Endothelial cell of umbilical vein (primary cell): ENCODE measurements around the gene TAPBPL. TPM values are rescaled to one million over a fixed set of nuclear protein-coding genes. Genes with fewer than 3 reads are reported as not detected.

Experiments
- BruUV-seq: library from RNA; stranded (reverse); fragments of 400-500 nt; replicated peaks from 2 replicates; lab custom pipeline; 2021; lab: Mats Ljungman, UMichigan
- CTCF ChIA-PET: fragments of 300-600, 350-600 bp; sonication (Branson Sonifier 250); formaldehyde crosslinking; loops from one replicate; lab custom pipeline; 2021; ENCODE audit warnings: antibody characterized with exemption, inconsistent platforms; lab: Charles Lee
- POLR2A ChIA-PET: fragments of 300-600, 350-600 bp; sonication (Branson Sonifier 250); formaldehyde crosslinking; loops from one replicate; lab custom pipeline; 2021; ENCODE audit warnings: antibody characterized with exemption, inconsistent platforms; lab: Charles Lee
- DNase-seq: peaks from one replicate; pipeline ENCODE4 v3.0.0-alpha.2; 2011; ENCODE audit warnings: low read depth, low spot score
- FAIRE-seq: peaks from 2 replicates; lab custom pipeline; 2011; peaks lifted over from hg19 to GRCh38; lab: Jason Lieb, UNC
- H2AFZ ChIP-seq: 2 replicates; pipeline ENCODE4 v1.6.0; 2012; ENCODE audit warnings: low read depth, low read length, control low read depth, inconsistent platforms
- H3K27ac ChIP-seq: 2 replicates; pipeline ENCODE4 v1.5.1; 2011; ENCODE audit warnings: low read depth, mild to moderate bottlenecking, control low read depth, low read length, moderate library complexity; ENCODE audit not compliant: insufficient read depth
- H3K27me3 ChIP-seq, 2 experiments: 2 replicates each; pipeline versions ENCODE4 v1.6.0 to v1.6.1; 2011; ENCODE audit warnings: low read length in 2 of 2, mixed read lengths in 1 of 2; ENCODE audit not compliant: control insufficient read depth in 2 of 2, insufficient read depth in 2 of 2
- H3K36me3 ChIP-seq, 2 experiments: 2 replicates in 1 of 2; 3 replicates in 1 of 2; pipeline ENCODE4 v1.5.1; 2011; ENCODE audit warnings: low read length in 2 of 2, mild to moderate bottlenecking in 1 of 2, moderate library complexity in 1 of 2; ENCODE audit not compliant: control insufficient read depth in 2 of 2, insufficient read depth in 2 of 2; ENCODE audit errors: extremely low read depth in 1 of 2
- H3K4me1 ChIP-seq: 3 replicates; pipeline ENCODE4 v1.5.1; 2011; ENCODE audit warnings: mild to moderate bottlenecking, low read length; ENCODE audit not compliant: control insufficient read depth, insufficient read depth; ENCODE audit errors: extremely low read depth
- H3K4me2 ChIP-seq: 2 replicates; pipeline ENCODE4 v1.6.1; 2011; ENCODE audit warnings: low read length, control low read depth, mixed read lengths; ENCODE audit not compliant: insufficient read depth
- H3K4me3 ChIP-seq, 3 experiments: fragments of 200-600 bp in 1 of 3; sonication (generic), shearing (Covaris generic) in 1 of 3; replicated peaks in 1 of 3; 2 replicates each; pipeline ENCODE4 v1.5.1; 2011 to 2016; ENCODE audit warnings: control low read depth in 3 of 3, low read length in 3 of 3, mild to moderate bottlenecking in 2 of 3, inconsistent platforms in 1 of 3, low read depth in 1 of 3, moderate library complexity in 1 of 3; ENCODE audit not compliant: insufficient read depth in 1 of 3
- H3K79me2 ChIP-seq: 2 replicates; pipeline ENCODE4 v1.6.0; 2012; ENCODE audit warnings: low read length, inconsistent platforms; ENCODE audit not compliant: control insufficient read depth, insufficient read depth
- H3K9ac ChIP-seq: replicated peaks from 2 replicates; pipeline ENCODE3; 2011; ENCODE audit warnings: low read length, control low read depth; ENCODE audit not compliant: insufficient read depth; ENCODE audit errors: extremely low read depth
- H3K9me1 ChIP-seq: replicated peaks from 3 replicates; pipeline ENCODE4 v1.6.0; 2011; ENCODE audit warnings: mild to moderate bottlenecking, low read length; ENCODE audit not compliant: control insufficient read depth, insufficient read depth; ENCODE audit errors: extremely low read depth
- H3K9me3 ChIP-seq: replicated peaks from 2 replicates; pipeline ENCODE4 v1.5.1; 2012; ENCODE audit warnings: low read length, inconsistent platforms; ENCODE audit not compliant: control insufficient read depth, insufficient read depth
- H4K20me1 ChIP-seq: replicated peaks from 2 replicates; pipeline ENCODE3; 2011; ENCODE audit warnings: mild to moderate bottlenecking, low read length; ENCODE audit not compliant: control insufficient read depth, insufficient read depth; ENCODE audit errors: extremely low read depth
- CTCF ChIP-seq, 2 donors: IDR thresholded peaks; 1 replicate in 1 of 2; 2 replicates in 1 of 2; pipeline ENCODE4 v1.5.1; 2011; ENCODE audit warnings: low read length in 2 of 2, mild to moderate bottlenecking in 2 of 2, moderate library complexity in 2 of 2, control low read depth in 1 of 2, inconsistent platforms in 1 of 2, low read depth in 1 of 2; ENCODE audit not compliant: insufficient read depth in 1 of 2; ENCODE audit errors: extremely low read depth in 1 of 2
- MAX ChIP-seq: IDR thresholded peaks from 2 replicates; pipeline ENCODE4 v1.6.1; 2011; ENCODE audit not compliant: insufficient read depth, insufficient read length
- POLR2A ChIP-seq: IDR thresholded peaks from 2 replicates; pipeline ENCODE4 v1.6.1; 2012; ENCODE audit warnings: low read depth, mild to moderate bottlenecking, control low read depth, low read length
- dilution Hi-C: fragments of 300-500 bp; cut with MboI; formaldehyde crosslinking; loops from one replicate; pipeline ENCODE4 v1.15.0; 2019; ENCODE audit warnings: low sequenced_read_pairs; ENCODE audit not compliant: extremely low pct_ligation_motif_present
- intact Hi-C: fragments of 100-400 bp; cut with micrococcal nuclease; formaldehyde crosslinking; loops from one replicate; pipeline ENCODE4 v1.10.0; 2022
- polyA plus RNA-seq, 4 experiments: library from polyadenylated mRNA; depleted of rRNA in 3 of 4; stranded (reverse) in 3 of 4; unstranded in 1 of 4; fragments of >200 nt; gene quantifications; 2 replicates each; pipeline versions ENCODE4 v1.2.1 to v1.2.3, GENCODE V29; 2011 to 2012; ENCODE audit warnings: missing spikeins in 1 of 4
- total RNA-seq: library from RNA; stranded (reverse); gene quantifications from 2 replicates; pipeline ENCODE4 v1.2.3, GENCODE V29; 2021

The TAPBPL gene
- total and polyA plus RNA-seq, 2 donors (not counting 3 experiments of a cell fraction or from before 2014, with no cell fraction given), result 11.7 to 28.6 TPM

GRCh38 chr12:6452245-6452943, 552 bp downstream of the TAPBPL start:
- Histone ChIP-seq H3K9me1 (no peaks in the 10 kb centered on the region), H2AFZ (peak overlapping the region; percentile 79), H3K79me2 (no peaks in the 10 kb centered on the region), H3K36me3 (peaks cover 0 to 3% of the 10 kb centered on the region in 2 experiments), H3K4me2 (peak overlapping the region; percentile 62), H3K9ac (peak overlapping the region; percentile 49), H3K4me1 (peaks cover 27% of the 10 kb centered on the region), H3K4me3 (peak overlapping the region; percentile 6 to 51 (median 31)), H4K20me1 (no peaks in the 10 kb centered on the region), H3K27me3 (no peaks in the 10 kb centered on the region), H3K9me3 (no peaks in the 10 kb centered on the region), H3K27ac (peak overlapping the region; percentile 62)
- FAIRE-seq (no peak), DNase-seq (peak; percentile 36)
- ChIA-PET CTCF (interaction anchor here (1.3 to 3.0 kb wide), 6 partner anchors 8 to 126 kb away, joined by 3 to 25 read pairs (median 6); no protein-coding TSS in a partner anchor), POLR2A (interaction anchor here (1.7 kb wide), 1 partner anchor 18 kb away, joined by 8 read pairs; the partner anchor contains the start of gene VAMP1)
- TSS peak; percentile 35 for BruUV-seq
- TF ChIP-seq MAX (no peak), CTCF (IDR thresholded peaks at IDR 0.05; ENCODE audit: extremely low read depth in 1 of 2, insufficient read depth in 1 of 2, low read depth in 1 of 2, low read length in 2 of 2) (no peak), POLR2A (peak; percentile 18)
- intact Hi-C loops, result loop anchor here (1.0 kb wide), 2 partner anchors 68 to 129 kb away; partner anchors contain the start of gene LTBR
- dilution Hi-C loops, result no loop called here
